8988T (cell line): ENCODE data around the gene IZUMO2.
"Not testable (repeated sequence)": the region's sequence is repeated elsewhere in the genome, so short reads cannot be mapped to it uniquely, and the experiment has no call there.

Experiments
- DNase-seq: peaks from one replicate; pipeline ENCODE4 v3.0.0; 2011

The IZUMO2 gene

GRCh38 chr19:50134777-50135719 lies 28.0 kb downstream of the IZUMO2 start:
- DNase-seq = not testable (repeated sequence)

DNA sequence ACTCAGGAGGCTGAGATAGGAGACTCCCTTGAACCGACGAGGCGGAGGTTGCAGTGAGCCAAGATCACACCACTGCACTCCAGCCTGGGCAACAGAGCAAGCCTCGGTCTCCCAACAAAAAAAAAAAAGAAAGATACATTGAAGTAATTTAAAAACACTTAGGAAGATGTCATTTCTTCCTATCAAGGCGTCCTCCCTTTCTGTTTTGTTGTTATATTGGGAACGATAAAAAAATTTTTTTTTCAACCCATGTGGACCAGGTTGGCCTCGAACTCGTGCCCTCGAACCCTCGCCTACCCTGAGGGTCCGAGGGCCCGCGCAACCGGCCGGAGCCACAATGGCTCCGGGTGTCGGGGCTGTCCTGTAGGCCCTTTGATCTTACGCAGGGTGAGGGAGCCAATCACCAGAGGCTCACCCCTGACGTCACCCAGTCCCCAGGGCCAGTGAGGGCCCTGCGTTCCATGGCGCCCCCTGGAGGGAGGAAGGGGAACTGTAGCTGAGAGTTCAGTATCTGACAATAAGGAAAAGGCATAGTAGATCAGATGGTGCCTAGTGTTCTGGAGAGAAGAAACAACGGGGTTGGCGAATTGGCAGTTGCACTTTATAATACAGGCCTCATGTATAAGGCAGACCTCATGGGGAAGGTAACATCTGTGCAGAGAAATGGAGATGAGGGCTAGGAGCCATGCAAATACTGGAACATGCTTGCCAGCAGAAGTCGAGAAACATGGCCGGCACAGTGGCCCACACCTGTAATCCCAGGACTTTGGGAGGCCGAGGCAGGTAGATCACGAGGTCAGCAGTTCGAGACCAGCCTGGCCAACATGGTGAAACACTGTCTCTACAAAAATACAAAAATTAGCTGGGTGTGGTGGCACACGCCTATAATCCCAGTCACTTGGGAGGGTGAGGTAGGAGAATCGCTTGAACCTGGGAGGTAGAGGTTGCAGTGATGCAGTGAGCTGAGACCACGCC lies 29.3 kb downstream of the IZUMO2 start:
- not testable (repeated sequence) for DNase-seq

GRCh38 chr19:50104012-50104411 lies 59.1 kb downstream of the IZUMO2 start:
- not testable (repeated sequence) for DNase-seq

GRCh38 chr19:50103405-50103804 lies 59.7 kb downstream of the IZUMO2 start:
- not testable (repeated sequence) for DNase-seq
